ENCODE results near the gene PAQR5.

DNA sequence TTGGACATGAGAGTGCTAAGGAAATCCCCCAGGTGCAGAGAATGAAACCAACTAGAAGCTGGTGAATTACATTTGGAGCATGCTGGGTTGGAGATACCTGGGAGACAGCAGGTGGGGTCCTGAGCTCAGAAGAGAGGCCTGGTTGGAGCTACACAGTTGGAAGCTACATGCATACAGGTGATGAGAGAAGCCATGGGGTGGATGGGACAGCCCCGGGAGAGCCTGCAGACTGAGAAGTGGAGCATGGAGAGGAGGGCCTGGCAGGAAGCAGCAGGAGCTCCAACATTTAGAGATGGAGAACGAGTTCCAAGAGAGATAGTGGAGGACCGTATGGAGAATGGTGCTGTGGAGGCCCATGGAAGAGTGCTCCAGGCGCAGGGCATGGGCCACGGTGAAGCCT is 10.2 kb downstream of the PAQR5 start:
- TF ChIP-seq POLR2A (IDR thresholded peaks at IDR 0.05) (no peak), CTCF (IDR thresholded peaks at IDR 0.05) (no peak)

Measured in body of pancreas (tissue), 4 donors.